Measurements from ENCODE around the gene LRAT.

Gene LRAT

DNA sequence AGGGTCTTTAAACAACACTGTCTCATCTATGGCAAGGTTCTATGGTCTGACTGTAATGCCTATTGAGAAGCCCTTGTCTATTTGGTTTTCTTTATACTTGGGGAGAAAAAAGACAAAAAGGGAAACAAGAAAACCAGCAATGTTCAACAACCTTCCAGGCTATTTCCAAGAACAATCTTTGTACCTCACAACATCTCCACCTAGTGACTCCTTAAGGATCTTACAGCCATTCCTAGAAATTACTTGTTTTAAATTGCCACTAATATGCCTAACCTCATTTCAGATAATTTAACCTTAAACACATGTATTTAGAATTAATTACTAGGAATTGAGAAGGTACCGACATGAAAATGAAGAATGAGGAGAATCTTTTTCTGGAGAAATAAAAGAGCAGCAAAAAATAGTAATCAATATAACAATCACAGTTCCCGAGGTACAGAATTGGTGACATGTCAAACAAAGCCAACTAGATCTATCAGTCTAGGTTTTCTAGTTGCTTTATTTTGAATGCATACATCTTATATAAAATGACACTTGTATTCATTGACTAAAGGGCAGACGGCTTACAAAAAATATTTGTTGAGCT lies 35.7 kb downstream of the LRAT start:
- Histone ChIP-seq H3K9me3 (ENCODE audit: low read length) (no peaks in the 10 kb centered on the region), H2AFZ (ENCODE audit: low read length) (no peak overlapping the region), H3K4me1 (ENCODE audit: insufficient read depth, low read length, severe bottlenecking) (no peaks in the 10 kb centered on the region), H3K79me2 (ENCODE audit: insufficient read depth, low read length) (no peaks in the 10 kb centered on the region), H3K4me2 (ENCODE audit: low read length) (no peak overlapping the region), H4K20me1 (ENCODE audit: insufficient read depth, low read length) (no peaks in the 10 kb centered on the region), H3K27me3 (ENCODE audit: insufficient read depth, low read length) (no peaks in the 10 kb centered on the region), H3F3A (ENCODE audit: insufficient read depth, low read length) (no peaks in the 10 kb centered on the region), H3K9me2 (ENCODE audit: low read depth, low read length) (no peaks in the 10 kb centered on the region), H3K36me3 (ENCODE audit: insufficient read depth, low read length) (no peaks in the 10 kb centered on the region), H3K27ac (ENCODE audit: low read depth, low read length, poor library complexity, severe bottlenecking) (no peak overlapping the region), H3K4me3 (ENCODE audit: low read depth, low read length, poor library complexity, severe bottlenecking) (no peak overlapping the region), H3K9ac (ENCODE audit: low read length) (no peak overlapping the region)
- no peak for TF ChIP-seq EZH2 (IDR thresholded peaks at IDR 0.05; ENCODE audit: borderline replicate concordance, low read length)
- TF ChIP-seq, protein P1, sequence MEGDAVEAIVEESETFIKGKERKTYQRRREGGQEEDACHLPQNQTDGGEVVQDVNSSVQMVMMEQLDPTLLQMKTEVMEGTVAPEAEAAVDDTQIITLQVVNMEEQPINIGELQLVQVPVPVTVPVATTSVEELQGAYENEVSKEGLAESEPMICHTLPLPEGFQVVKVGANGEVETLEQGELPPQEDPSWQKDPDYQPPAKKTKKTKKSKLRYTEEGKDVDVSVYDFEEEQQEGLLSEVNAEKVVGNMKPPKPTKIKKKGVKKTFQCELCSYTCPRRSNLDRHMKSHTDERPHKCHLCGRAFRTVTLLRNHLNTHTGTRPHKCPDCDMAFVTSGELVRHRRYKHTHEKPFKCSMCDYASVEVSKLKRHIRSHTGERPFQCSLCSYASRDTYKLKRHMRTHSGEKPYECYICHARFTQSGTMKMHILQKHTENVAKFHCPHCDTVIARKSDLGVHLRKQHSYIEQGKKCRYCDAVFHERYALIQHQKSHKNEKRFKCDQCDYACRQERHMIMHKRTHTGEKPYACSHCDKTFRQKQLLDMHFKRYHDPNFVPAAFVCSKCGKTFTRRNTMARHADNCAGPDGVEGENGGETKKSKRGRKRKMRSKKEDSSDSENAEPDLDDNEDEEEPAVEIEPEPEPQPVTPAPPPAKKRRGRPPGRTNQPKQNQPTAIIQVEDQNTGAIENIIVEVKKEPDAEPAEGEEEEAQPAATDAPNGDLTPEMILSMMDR (IDR thresholded peaks at IDR 0.05; ENCODE audit: low read length): peak; percentile 28; the same call in 1 of the 2 replicates

DNA sequence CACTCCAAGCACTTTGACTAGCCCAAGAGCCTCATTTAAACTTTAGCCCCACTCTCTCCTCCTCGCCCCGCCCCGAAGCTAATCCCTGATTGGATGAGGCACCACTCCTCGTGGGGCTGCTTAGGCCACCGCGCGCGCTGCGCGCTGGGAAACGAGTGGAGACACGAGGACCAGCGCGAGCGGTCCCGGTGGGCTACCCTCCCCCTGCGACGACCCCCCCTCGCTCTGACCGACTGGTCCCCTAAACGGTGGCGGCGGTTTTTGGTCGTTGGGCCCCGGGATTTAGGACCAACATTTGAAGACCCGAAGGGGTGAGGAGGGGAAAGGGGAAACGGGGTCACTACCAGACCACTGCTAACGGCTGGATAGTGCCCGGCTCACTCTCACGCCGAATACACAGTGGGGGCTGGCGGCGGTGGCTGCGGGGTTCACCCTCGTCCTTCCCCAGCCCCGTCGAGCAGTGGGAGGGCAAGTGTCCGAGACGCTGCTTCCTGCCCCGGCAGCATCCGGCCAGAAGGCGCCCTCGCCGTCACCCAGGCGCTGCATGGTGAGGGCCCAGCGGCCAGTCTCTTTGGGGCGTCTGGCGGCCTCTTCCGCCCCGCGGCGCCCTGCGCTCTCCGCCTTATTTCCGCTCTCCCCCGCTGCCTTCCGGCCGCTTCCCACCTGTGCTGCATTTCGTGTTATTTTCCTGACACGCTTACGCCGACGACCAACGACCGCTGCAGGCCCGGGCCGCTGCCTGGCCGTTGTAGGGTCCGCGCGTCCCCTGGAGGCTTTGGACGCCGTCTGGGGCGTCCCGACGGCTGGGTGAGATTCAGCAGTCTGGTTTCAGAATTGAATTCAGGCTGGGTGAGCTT lies 37.6 kb downstream of the LRAT start, which contains the start of gene RBM46:
TSS of gene RBM46 (plus strand) at position 147 of the 857 bp plus-strand sequence. CDS start 15,481 bp downstream, outside the sequence.
- no peak within 1 kb of the TSS for H3K4me3 ChIP-seq (ENCODE audit: low read depth, low read length, poor library complexity, severe bottlenecking)
- no peak within 1 kb of the TSS for H3K4me2 ChIP-seq (ENCODE audit: low read length)
- no peaks in the 10 kb centered on the region for H3K4me1 ChIP-seq (ENCODE audit: insufficient read depth, low read length, severe bottlenecking)
- no peaks in the 10 kb centered on the region for H3K36me3 ChIP-seq (ENCODE audit: insufficient read depth, low read length)
- no peaks in the 10 kb centered on the region for H3K9me2 ChIP-seq (ENCODE audit: low read depth, low read length)
- no peak within 1 kb of the TSS for H3K27ac ChIP-seq (ENCODE audit: low read depth, low read length, poor library complexity, severe bottlenecking)
- no peaks in the 10 kb centered on the region for H3F3A ChIP-seq (ENCODE audit: insufficient read depth, low read length)
- no peak within 1 kb of the TSS for H3K9ac ChIP-seq (ENCODE audit: low read length)
- no peaks in the 10 kb centered on the region for H3K9me3 ChIP-seq (ENCODE audit: low read length)
- no peak within 1 kb of the TSS for H2AFZ ChIP-seq (ENCODE audit: low read length)
- no peaks in the 10 kb centered on the region for H3K27me3 ChIP-seq (ENCODE audit: insufficient read depth, low read length)
- TF ChIP-seq, protein P1 (IDR thresholded peaks at IDR 0.05; ENCODE audit: low read length): no peak
- H3K79me2 ChIP-seq (ENCODE audit: insufficient read depth, low read length): no peaks in the 10 kb centered on the region
- H4K20me1 ChIP-seq (ENCODE audit: insufficient read depth, low read length): no peaks in the 10 kb centered on the region

DNA sequence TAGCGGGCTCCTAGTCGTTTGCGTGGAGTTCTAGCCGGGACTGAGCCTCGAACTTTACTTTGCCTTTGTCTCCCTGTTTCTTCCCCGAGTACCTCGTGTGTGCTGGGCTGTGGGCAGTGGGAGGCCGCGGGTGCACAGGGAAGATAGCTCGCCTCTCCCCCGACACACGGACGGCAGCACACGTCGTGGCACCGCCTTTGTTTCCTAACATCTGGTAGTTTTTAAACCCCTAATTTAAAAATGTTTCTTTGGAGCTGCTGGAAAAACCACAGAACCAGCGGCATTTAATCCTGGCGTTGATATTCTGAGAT lies 38.1 kb downstream of the LRAT start:
- no peaks in the 10 kb centered on the region for H4K20me1 ChIP-seq (ENCODE audit: insufficient read depth, low read length)
- H3K79me2 ChIP-seq (ENCODE audit: insufficient read depth, low read length): no peaks in the 10 kb centered on the region
- no peak overlapping the region for H2AFZ ChIP-seq (ENCODE audit: low read length)
- no peaks in the 10 kb centered on the region for H3K9me3 ChIP-seq (ENCODE audit: low read length)
- no peak overlapping the region for H3K9ac ChIP-seq (ENCODE audit: low read length)
- H3K27me3 ChIP-seq (ENCODE audit: insufficient read depth, low read length): no peaks in the 10 kb centered on the region
- no peak overlapping the region for H3K27ac ChIP-seq (ENCODE audit: low read depth, low read length, poor library complexity, severe bottlenecking)
- no peak overlapping the region for H3K4me3 ChIP-seq (ENCODE audit: low read depth, low read length, poor library complexity, severe bottlenecking)
- H3K4me1 ChIP-seq (ENCODE audit: insufficient read depth, low read length, severe bottlenecking): no peaks in the 10 kb centered on the region
- H3K36me3 ChIP-seq (ENCODE audit: insufficient read depth, low read length): no peaks in the 10 kb centered on the region
- TF ChIP-seq, protein P1 (IDR thresholded peaks at IDR 0.05; ENCODE audit: low read length): no peak
- TF ChIP-seq EZH2 (IDR thresholded peaks at IDR 0.05; ENCODE audit: borderline replicate concordance, low read length): no peak
- H3K9me2 ChIP-seq (ENCODE audit: low read depth, low read length): no peaks in the 10 kb centered on the region
- H3F3A ChIP-seq (ENCODE audit: insufficient read depth, low read length): no peaks in the 10 kb centered on the region
- H3K4me2 ChIP-seq (ENCODE audit: low read length): no peak overlapping the region

All from OCI-LY1 (cell line).